Measurements from ENCODE around the gene CD300LB.
"Not testable (repeated sequence)": the region's sequence is repeated elsewhere in the genome, so short reads cannot be mapped to it uniquely, and the experiment has no call there.

Gene CD300LB

GRCh38 chr17:74531231-74531761 is at the start of gene CD300LB:
CD300LB (minus strand) TSS chr17:74531475; CDS start chr17:74531350, 125 bp downstream.
- DNase-seq, result no peak

- no peak for DNase-seq
Measured at GRCh38 chr17:74579900-74580299, 48.6 kb upstream of the CD300LB start.

- no peak for DNase-seq
Measured at GRCh38 chr17:74578979-74579378, 47.7 kb upstream of the CD300LB start.

GRCh38 chr17:74574489-74575142 is 43.3 kb upstream of the CD300LB start:
- no peak for DNase-seq

- not testable (repeated sequence) for DNase-seq
Measured at GRCh38 chr17:74573635-74574034, 42.4 kb upstream of the CD300LB start.

- DNase-seq, result no peak
Measured at GRCh38 chr17:74573169-74573568, 41.9 kb upstream of the CD300LB start.

- no peak for DNase-seq
Measured at GRCh38 chr17:74571621-74572270, 40.5 kb upstream of the CD300LB start.

- no peak for DNase-seq
Measured at GRCh38 chr17:74569020-74570003, 38.0 kb upstream of the CD300LB start.

GRCh38 chr17:74568106-74568873 is 37.0 kb upstream of the CD300LB start:
- no peak for DNase-seq

GRCh38 chr17:74567397-74567796 is 36.1 kb upstream of the CD300LB start, which contains the start of gene CD300H:
CD300H (minus strand) TSS chr17:74567509.
- no peak for DNase-seq

GRCh38 chr17:74566132-74566753 is 35.0 kb upstream of the CD300LB start:
- no peak for DNase-seq

GRCh38 chr17:74565126-74565525 is 33.9 kb upstream of the CD300LB start:
- no peak for DNase-seq

GRCh38 chr17:74563358-74563757 is 32.1 kb upstream of the CD300LB start:
- DNase-seq, result no peak

GRCh38 chr17:74561586-74561985 is 30.3 kb upstream of the CD300LB start:
- DNase-seq, result no peak

GRCh38 chr17:74558882-74559519 is 27.7 kb upstream of the CD300LB start:
- DNase-seq, result no peak

GRCh38 chr17:74558402-74558801 is 27.1 kb upstream of the CD300LB start:
- not testable (repeated sequence) for DNase-seq

- no peak for DNase-seq
Measured at GRCh38 chr17:74555427-74555940, 24.2 kb upstream of the CD300LB start.

- no peak for DNase-seq
Measured at GRCh38 chr17:74554909-74555308, 23.6 kb upstream of the CD300LB start.

- no peak for DNase-seq
Measured at GRCh38 chr17:74552037-74552436, 20.8 kb upstream of the CD300LB start.

- DNase-seq, result no peak
Measured at GRCh38 chr17:74550602-74551001, 19.3 kb upstream of the CD300LB start.

GRCh38 chr17:74549343-74549742 is 18.1 kb upstream of the CD300LB start:
- DNase-seq, result no peak
